ENCODE results near the gene FAM20A.

DNA sequence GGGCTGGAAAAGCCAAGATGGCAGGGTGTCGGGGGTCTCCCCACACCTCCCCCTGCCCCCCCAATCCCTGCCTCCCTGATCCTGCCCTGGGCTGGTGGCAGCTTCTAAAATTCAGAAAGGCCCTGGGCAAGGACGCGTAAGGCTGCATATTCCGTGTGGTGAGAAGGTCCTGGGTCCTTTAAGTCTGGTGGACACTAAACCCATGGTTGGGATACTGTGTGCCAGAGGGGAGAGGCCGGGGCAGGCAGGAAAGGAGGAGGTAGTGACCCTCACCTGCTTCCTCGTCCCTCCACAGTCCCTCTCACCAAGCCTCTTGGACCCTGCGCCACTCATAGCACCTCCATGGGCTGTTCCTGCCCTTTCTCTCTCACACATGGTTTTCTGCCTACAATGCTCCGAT lies 60.2 kb downstream of the FAM20A start:
- TF ChIP-seq GABPA (IDR thresholded peaks at IDR 0.05 in 1 of 2, conservative IDR thresholded peaks at IDR 0.05 in 1 of 2) (no peak), YY1 (IDR thresholded peaks at IDR 0.05) (no peak), JUND (IDR thresholded peaks at IDR 0.05) (no peak), EGR1 (IDR thresholded peaks at IDR 0.05; ENCODE audit: low read depth in 2 of 2) (no peak), RAD21 (IDR thresholded peaks at IDR 0.05) (no peak), TAF1 (conservative IDR thresholded peaks at IDR 0.05) (no peak), SP1 (IDR thresholded peaks at IDR 0.05) (no peak)
- TF ChIP-seq, protein P1, sequence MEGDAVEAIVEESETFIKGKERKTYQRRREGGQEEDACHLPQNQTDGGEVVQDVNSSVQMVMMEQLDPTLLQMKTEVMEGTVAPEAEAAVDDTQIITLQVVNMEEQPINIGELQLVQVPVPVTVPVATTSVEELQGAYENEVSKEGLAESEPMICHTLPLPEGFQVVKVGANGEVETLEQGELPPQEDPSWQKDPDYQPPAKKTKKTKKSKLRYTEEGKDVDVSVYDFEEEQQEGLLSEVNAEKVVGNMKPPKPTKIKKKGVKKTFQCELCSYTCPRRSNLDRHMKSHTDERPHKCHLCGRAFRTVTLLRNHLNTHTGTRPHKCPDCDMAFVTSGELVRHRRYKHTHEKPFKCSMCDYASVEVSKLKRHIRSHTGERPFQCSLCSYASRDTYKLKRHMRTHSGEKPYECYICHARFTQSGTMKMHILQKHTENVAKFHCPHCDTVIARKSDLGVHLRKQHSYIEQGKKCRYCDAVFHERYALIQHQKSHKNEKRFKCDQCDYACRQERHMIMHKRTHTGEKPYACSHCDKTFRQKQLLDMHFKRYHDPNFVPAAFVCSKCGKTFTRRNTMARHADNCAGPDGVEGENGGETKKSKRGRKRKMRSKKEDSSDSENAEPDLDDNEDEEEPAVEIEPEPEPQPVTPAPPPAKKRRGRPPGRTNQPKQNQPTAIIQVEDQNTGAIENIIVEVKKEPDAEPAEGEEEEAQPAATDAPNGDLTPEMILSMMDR (IDR thresholded peaks at IDR 0.05; ENCODE audit: low read depth, low read length, missing input control): no peak
- TF ChIP-seq, protein P2, sequence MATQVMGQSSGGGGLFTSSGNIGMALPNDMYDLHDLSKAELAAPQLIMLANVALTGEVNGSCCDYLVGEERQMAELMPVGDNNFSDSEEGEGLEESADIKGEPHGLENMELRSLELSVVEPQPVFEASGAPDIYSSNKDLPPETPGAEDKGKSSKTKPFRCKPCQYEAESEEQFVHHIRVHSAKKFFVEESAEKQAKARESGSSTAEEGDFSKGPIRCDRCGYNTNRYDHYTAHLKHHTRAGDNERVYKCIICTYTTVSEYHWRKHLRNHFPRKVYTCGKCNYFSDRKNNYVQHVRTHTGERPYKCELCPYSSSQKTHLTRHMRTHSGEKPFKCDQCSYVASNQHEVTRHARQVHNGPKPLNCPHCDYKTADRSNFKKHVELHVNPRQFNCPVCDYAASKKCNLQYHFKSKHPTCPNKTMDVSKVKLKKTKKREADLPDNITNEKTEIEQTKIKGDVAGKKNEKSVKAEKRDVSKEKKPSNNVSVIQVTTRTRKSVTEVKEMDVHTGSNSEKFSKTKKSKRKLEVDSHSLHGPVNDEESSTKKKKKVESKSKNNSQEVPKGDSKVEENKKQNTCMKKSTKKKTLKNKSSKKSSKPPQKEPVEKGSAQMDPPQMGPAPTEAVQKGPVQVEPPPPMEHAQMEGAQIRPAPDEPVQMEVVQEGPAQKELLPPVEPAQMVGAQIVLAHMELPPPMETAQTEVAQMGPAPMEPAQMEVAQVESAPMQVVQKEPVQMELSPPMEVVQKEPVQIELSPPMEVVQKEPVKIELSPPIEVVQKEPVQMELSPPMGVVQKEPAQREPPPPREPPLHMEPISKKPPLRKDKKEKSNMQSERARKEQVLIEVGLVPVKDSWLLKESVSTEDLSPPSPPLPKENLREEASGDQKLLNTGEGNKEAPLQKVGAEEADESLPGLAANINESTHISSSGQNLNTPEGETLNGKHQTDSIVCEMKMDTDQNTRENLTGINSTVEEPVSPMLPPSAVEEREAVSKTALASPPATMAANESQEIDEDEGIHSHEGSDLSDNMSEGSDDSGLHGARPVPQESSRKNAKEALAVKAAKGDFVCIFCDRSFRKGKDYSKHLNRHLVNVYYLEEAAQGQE (IDR thresholded peaks at IDR 0.05): no peak
- TF ChIP-seq, protein P3, sequence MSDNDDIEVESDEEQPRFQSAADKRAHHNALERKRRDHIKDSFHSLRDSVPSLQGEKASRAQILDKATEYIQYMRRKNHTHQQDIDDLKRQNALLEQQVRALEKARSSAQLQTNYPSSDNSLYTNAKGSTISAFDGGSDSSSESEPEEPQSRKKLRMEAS (IDR thresholded peaks at IDR 0.05): no peak
- TF ChIP-seq, protein P4, sequence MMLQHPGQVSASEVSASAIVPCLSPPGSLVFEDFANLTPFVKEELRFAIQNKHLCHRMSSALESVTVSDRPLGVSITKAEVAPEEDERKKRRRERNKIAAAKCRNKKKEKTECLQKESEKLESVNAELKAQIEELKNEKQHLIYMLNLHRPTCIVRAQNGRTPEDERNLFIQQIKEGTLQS (IDR thresholded peaks at IDR 0.05): no peak
